ENCODE data around the gene DCC.
A peak's percentile ranks its signal among the peaks of the same experiment; 100 is the strongest.

GRCh38 chr18:52339891-52340371 lies at the start of gene DCC:
- TF ChIP-seq CTCF (optimal IDR thresholded peaks at IDR 0.05 in 1 of 3, IDR thresholded peaks at IDR 0.05 in 1 of 3, conservative IDR thresholded peaks at IDR 0.05 in 1 of 3; ENCODE audit: extremely low read depth in 1 of 3, insufficient read depth in 2 of 3, low read length in 3 of 3) (peak in 2 of 3 experiments; percentile 59 to 68), EZH2 (IDR thresholded peaks at IDR 0.05; ENCODE audit: low read length) (no peak)

Measured in keratinocyte (primary cell).